Heart right ventricle (tissue), 16 donors: Measurements from ENCODE around the gene ONECUT1. TPM values are rescaled to one million over a fixed set of nuclear protein-coding genes. Genes with fewer than 3 reads are reported as not detected.
A peak's percentile ranks its signal among the peaks of the same experiment; 100 is the strongest.

ENCODE experiments used
- ATAC-seq, 8 donors: fragments of 200-7000 bp; cut with Tn5 transposase; one replicate each; pipeline ENCODE4 v1.9.1; 2020; ENCODE audit warnings: mild to moderate bottlenecking in 8 of 8, moderate library complexity in 8 of 8, moderate number of reproducible peaks in 1 of 8
- DNase-seq, 2 donors: peaks; one replicate each; pipeline ENCODE4 v3.0.0-alpha.2; 2020
- H3K27ac ChIP-seq, 10 donors: fragments of 200-600 bp; sonication (generic) in 2 of 10; one replicate each; pipeline versions ENCODE4 v1.5.0 to v1.8.0; 2020 to 2022; ENCODE audit warnings: mild to moderate bottlenecking in 3 of 10
- H3K27me3 ChIP-seq, 7 donors: fragments of 200-600 bp; one replicate each; pipeline ENCODE4 v1.8.0; 2021 to 2022; ENCODE audit warnings: mild to moderate bottlenecking in 2 of 7
- H3K36me3 ChIP-seq, 9 donors: fragments of 200-600 bp; sonication (generic) in 1 of 9; one replicate each; pipeline versions ENCODE4 v1.5.0 to v1.8.0; 2020 to 2022; ENCODE audit warnings: mild to moderate bottlenecking in 2 of 9
- H3K4me1 ChIP-seq, 9 donors: fragments of 200-600 bp; sonication (generic) in 1 of 9; one replicate each; pipeline versions ENCODE4 v1.5.0 to v1.8.0; 2020 to 2022; ENCODE audit warnings: mild to moderate bottlenecking in 4 of 9
- H3K4me3 ChIP-seq, 10 donors: fragments of 200-600 bp; sonication (generic) in 2 of 10; one replicate each; pipeline versions ENCODE4 v1.5.0 to v1.8.0; 2020 to 2022; ENCODE audit warnings: mild to moderate bottlenecking in 7 of 10, moderate library complexity in 2 of 10
- H3K9me3 ChIP-seq, 11 donors: fragments of 200-600 bp in 10 of 11; sonication (generic) in 2 of 11; one replicate each; pipeline versions ENCODE4 v1.5.0 to v1.8.0; 2013 to 2022; ENCODE audit warnings: mild to moderate bottlenecking in 2 of 11, control low read depth in 1 of 11, moderate library complexity in 1 of 11
- CTCF ChIP-seq, 9 donors: fragments of 200-600 bp; sonication (generic) in 2 of 9; IDR thresholded peaks; one replicate each; pipeline versions ENCODE4 v1.5.0 to v1.8.0; 2021 to 2022; ENCODE audit warnings: antibody characterized with exemption in 9 of 9, mild to moderate bottlenecking in 5 of 9, moderate library complexity in 1 of 9
- WGBS, 2 donors: extraction: QIAGEN DNeasy Blood & Tissue Kit; methylation state at CpG; one replicate each; pipeline ENCODE4 v1.1.7; 2013; ENCODE audit warnings: inconsistent platforms in 1 of 2; 5-methylcytosine and 5-hydroxymethylcytosine counted together
- intact Hi-C, 10 donors: fragments of 100-400 bp; cut with DNase I; formaldehyde crosslinking; loops; one replicate each; pipeline versions ENCODE4 v1.11.1 to v1.14.2; 2022
- polyA plus RNA-seq, 2 donors: library from polyadenylated mRNA; stranded (reverse); fragments of 200-250 nt; gene quantifications; one replicate each; pipeline ENCODE4 v1.2.3, GENCODE V29; 2013
- total RNA-seq, 10 donors: library from RNA; stranded (reverse); fragmentation: NEBNext Ultra II Directional in 3 of 10; extraction: Animal tissue kit (Norgen Biotek cat#: 25700) in 3 of 10; gene quantifications; one replicate each; pipeline versions ENCODE4 v1.2.1 to v1.2.4, GENCODE V29; 2021 to 2023
- donor health status: Arrhythmogenic right ventricular cardiomyopathy.
- donor health status: ischemic (EF 13 %, LVEDD 7.1; RV severe dilation, severe dysfunction).
- donor health status: healthy with polysubstance abuse.
- donor health status: DM: no; HTN: yes; CAD: no.
- donor health status: DM: no; HTN: no; CAD: no.
- donor health status: ischemic (EF 25% LVEDD 6.9; RV normal size, moderate dysfunction).
- donor health status: ischemic (EF 25% LVEDD 5.7; RV mildly dilated, moderate dysfunction).
- donor health status: healthy.
- donor health status: DM: yes; HTN: yes; CAD: no.
- donor health status: Ischemic cardiomyopathy.
- donor health status: ischemic (EF 35%, LVEDD 5.7; RV mildly dilated, moderate dysfunction).
- donor health status: nonischemic (EF 11% LVEDD 7.7; RV severe dilation, severe dysfunction).
- donor health status: DM: yes; HTN: yes; CAD: no.
- donor health status: PGD.
- donor health status: ischemic (EF 29% LVEDD 5.4; RV normal size, mild dysfunction).
- donor health status: nonischemic (EF 23%, LVEDD 6.1; RV moderate dilation, normal function).

Gene ONECUT1
- total and polyA plus RNA-seq, 12 donors = 0.20 TPM; not detected in 11

DNA sequence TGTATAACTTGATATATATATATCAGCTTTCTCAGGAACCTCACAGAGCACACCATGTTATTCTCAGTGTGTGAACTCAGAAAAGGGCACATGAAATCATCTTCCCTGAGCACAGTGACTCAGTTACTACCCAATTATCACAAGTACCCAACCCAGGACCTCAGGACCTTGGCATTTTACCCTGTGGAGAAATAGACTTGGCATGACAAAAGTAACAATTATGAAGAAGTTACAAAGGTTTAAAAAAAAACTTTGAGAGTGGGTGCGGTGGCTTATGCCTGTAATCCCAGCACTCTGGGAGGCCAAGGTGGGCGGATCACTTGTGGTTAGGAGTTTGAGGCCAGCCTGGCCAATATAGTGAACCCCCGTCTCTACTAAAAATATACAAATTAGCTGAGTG lies 52.4 kb downstream of the ONECUT1 start:
- Histone ChIP-seq H3K9me3 (no peaks in the 10 kb centered on the region), H3K4me3 (no peak overlapping the region), H3K27ac (no peak overlapping the region), H3K4me1 (peaks cover 0 to 19% (median 13%) of the 10 kb centered on the region in 9 donors), H3K27me3 (peaks cover 0 to 5% (median 0%) of the 10 kb centered on the region in 7 donors), H3K36me3 (no peaks in the 10 kb centered on the region)
- intact Hi-C loops = loop anchor here in 9 of 10 donors (5.0 to 10.0 kb wide), 7 partner anchors 53 to 485 kb away; partner anchors contain the start of gene MYO5A (in 1 of the 9)
- no peak for DNase-seq
- 85 to 86% methylated on average over 3 of the region's 3 CpGs for WGBS, 2 donors
- no peak for ATAC-seq
- no peak for TF ChIP-seq CTCF (IDR thresholded peaks at IDR 0.05)

- peak in 1 of 2 donors; percentile 74 for DNase-seq
- intact Hi-C loops = loop anchor here (1.0 to 10.0 kb wide), 9 partner anchors 51 to 483 kb away; partner anchors contain the start of gene MYO5A (in 1 of the 10)
- Histone ChIP-seq H3K27ac (no peak overlapping the region), H3K36me3 (no peaks in the 10 kb centered on the region), H3K4me3 (no peak overlapping the region), H3K9me3 (no peaks in the 10 kb centered on the region), H3K4me1 (peaks cover 0 to 33% (median 13%) of the 10 kb centered on the region in 9 donors), H3K27me3 (no peaks in the 10 kb centered on the region)
- WGBS, 2 donors = 58 to 60% methylated on average over 4 of the region's 4 CpGs
- peak; percentile 77 to 92 (median 85) for TF ChIP-seq CTCF (IDR thresholded peaks at IDR 0.05)
- peak; percentile 72 to 88 (median 82) for ATAC-seq
Measured at GRCh38 chr15:52735231-52736089, 54.7 kb downstream of the ONECUT1 start.

DNA sequence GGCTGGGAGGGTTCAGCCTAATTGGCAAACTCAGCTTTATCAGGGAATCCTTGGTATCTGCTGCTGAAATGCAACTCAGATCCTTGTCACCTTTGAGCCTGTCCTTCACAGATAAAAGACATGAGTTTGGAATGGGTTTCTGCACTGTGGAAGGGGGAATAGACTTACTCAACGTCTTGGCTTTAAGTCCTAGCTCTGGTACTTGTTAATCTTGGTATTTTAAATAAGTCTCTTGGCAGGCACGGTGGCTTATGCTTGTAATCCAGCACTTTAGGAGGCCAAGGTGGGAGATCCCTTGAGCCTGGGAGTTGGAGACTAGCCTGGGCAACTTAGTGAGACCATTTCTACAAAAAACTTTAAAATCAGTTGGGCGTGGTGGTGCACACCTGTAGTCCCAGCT lies 55.8 kb downstream of the ONECUT1 start:
- Histone ChIP-seq H3K4me1 (peaks cover 0 to 44% (median 19%) of the 10 kb centered on the region in 9 donors), H3K9me3 (no peaks in the 10 kb centered on the region), H3K27ac (peak overlapping the region in 1 of 10 donors; percentile 4), H3K36me3 (no peaks in the 10 kb centered on the region), H3K27me3 (no peaks in the 10 kb centered on the region), H3K4me3 (no peak overlapping the region)
- DNase-seq (no peak), ATAC-seq (no peak)
- no peak for TF ChIP-seq CTCF (IDR thresholded peaks at IDR 0.05)
- WGBS, 2 donors = 56 to 58% methylated on average over 3 of the region's 3 CpGs
- intact Hi-C loops = loop anchor here (2.0 to 10.0 kb wide), 12 partner anchors 50 to 478 kb away; partner anchors contain the start of genes ATOSA (in 1 of the 10) and MYO5A (in 1 of the 10)

- 71 to 82% methylated on average over 1 of the region's 1 CpG for WGBS, 2 donors
- Histone ChIP-seq H3K27me3 (no peaks in the 10 kb centered on the region), H3K4me3 (no peak overlapping the region), H3K9me3 (no peaks in the 10 kb centered on the region), H3K27ac (peak overlapping the region in 1 of 10 donors; percentile 4), H3K4me1 (peaks cover 0 to 50% (median 19%) of the 10 kb centered on the region in 9 donors), H3K36me3 (no peaks in the 10 kb centered on the region)
- DNase-seq (no peak), ATAC-seq (peak in 6 of 8 donors; percentile 34 to 49 (median 40))
- intact Hi-C loops = loop anchor here (2.0 to 10.0 kb wide), 12 partner anchors 49 to 477 kb away; partner anchors contain the start of genes ATOSA (in 1 of the 10) and MYO5A (in 1 of the 10)
- TF ChIP-seq CTCF (IDR thresholded peaks at IDR 0.05) = no peak
Measured at GRCh38 chr15:52733696-52734255, 56.4 kb downstream of the ONECUT1 start.
